ENCODE results near the gene CYTH3. TPM values are rescaled to one million over a fixed set of nuclear protein-coding genes. Genes with fewer than 3 reads are reported as not detected.

The CYTH3 gene
- total and polyA plus RNA-seq, 2 of the 13 experiments (the other 11 are each of a cell fraction or from before 2014, with no cell fraction given), result 3.1 to 3.8 TPM

DNA sequence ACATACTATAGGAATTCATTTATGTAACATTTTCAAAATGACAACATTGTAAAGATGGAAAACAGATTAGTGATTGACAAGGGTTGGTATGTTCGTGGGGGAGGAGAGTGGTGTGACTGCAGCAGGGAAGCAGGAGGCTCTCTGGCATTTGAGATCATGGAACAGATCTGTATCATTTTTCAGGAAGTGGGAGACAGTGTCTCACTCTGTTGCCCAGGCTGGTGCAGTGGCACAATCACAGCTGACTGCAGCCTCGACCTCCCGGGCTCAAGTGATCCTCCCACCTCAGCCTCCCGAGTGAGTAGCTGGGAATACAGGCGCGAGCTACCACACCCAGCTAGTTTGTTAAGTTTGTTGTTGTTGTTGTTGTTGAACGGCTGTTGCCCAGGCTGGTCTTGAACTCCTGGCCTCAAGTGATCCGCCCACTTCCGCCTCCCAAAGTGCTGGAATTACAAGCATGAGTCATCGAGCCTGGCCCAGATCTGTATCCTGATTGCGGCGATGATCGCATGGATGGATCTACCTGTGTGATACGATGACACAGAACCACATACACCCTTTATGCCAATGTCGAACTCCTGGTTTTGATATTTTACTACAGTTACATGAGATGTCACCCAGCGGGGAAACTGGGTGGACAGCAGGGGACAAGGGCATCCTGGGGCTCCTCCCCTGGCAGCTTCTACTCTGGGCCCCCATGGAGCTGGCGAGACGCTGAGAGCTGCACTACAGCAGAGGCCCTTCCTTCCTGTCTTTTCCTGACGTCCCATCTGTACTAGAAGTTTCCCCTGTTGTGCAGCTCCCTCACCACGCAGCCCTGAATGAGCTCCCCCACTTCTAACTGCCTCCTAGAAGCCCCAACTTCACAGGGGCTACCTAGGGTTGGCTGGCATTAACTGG is 12.3 kb upstream of the CYTH3 start (continued):
- TF ChIP-seq, protein P1, sequence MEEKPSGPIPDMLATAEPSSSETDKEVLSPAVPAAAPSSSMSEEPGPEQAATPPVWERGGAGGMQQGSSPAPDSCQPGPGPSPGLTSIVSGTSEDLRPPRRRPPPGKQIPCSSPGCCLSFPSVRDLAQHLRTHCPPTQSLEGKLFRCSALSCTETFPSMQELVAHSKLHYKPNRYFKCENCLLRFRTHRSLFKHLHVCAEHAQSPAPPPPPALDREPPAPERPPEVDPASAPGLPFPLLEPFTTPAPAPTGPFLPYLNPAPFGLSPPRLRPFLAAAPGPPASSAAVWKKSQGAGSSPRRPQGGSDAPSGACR (CRISPR knock-in tag; IDR thresholded peaks at IDR 0.05), result no peak
- TF ChIP-seq MEIS1 (CRISPR knock-in tag; IDR thresholded peaks at IDR 0.05; ENCODE audit: borderline replicate concordance) (no peak), SMYD3 (CRISPR knock-in tag; IDR thresholded peaks at IDR 0.05) (no peak), ZNF629 (CRISPR knock-in tag; conservative IDR thresholded peaks at IDR 0.05) (no peak), ZNF10 (CRISPR knock-in tag; IDR thresholded peaks at IDR 0.05; ENCODE audit: borderline replicate concordance, low read depth) (no peak), ZNF83 (CRISPR knock-in tag; IDR thresholded peaks at IDR 0.05; ENCODE audit: borderline replicate concordance) (no peak), FOSL2 (CRISPR knock-in tag; IDR thresholded peaks at IDR 0.05) (peak; percentile 83), ARNTL (CRISPR knock-in tag; IDR thresholded peaks at IDR 0.05) (no peak), ZFP1 (CRISPR knock-in tag; IDR thresholded peaks at IDR 0.05) (no peak), SETDB1 (CRISPR knock-in tag; IDR thresholded peaks at IDR 0.05; ENCODE audit: borderline replicate concordance) (no peak), TSC22D2 (CRISPR knock-in tag; IDR thresholded peaks at IDR 0.05; ENCODE audit: borderline replicate concordance) (no peak), DNMT1 (CRISPR knock-in tag; IDR thresholded peaks at IDR 0.05) (no peak), CBX1 (IDR thresholded peaks at IDR 0.05; ENCODE audit: low read depth) (no peak), ZNF569 (CRISPR knock-in tag; IDR thresholded peaks at IDR 0.05; ENCODE audit: borderline replicate concordance) (no peak), GABPB1 (CRISPR knock-in tag; IDR thresholded peaks at IDR 0.05) (0 out of 2 replicates have a peak, but pooled peaks have one; percentile 18), GFI1 (CRISPR knock-in tag; IDR thresholded peaks at IDR 0.05; ENCODE audit: borderline replicate concordance) (no peak)
- TF ChIP-seq, protein P2, sequence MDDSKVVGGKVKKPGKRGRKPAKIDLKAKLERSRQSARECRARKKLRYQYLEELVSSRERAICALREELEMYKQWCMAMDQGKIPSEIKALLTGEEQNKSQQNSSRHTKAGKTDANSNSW (CRISPR knock-in tag; IDR thresholded peaks at IDR 0.05; ENCODE audit: borderline replicate concordance), result no peak
- TF ChIP-seq, protein P3, sequence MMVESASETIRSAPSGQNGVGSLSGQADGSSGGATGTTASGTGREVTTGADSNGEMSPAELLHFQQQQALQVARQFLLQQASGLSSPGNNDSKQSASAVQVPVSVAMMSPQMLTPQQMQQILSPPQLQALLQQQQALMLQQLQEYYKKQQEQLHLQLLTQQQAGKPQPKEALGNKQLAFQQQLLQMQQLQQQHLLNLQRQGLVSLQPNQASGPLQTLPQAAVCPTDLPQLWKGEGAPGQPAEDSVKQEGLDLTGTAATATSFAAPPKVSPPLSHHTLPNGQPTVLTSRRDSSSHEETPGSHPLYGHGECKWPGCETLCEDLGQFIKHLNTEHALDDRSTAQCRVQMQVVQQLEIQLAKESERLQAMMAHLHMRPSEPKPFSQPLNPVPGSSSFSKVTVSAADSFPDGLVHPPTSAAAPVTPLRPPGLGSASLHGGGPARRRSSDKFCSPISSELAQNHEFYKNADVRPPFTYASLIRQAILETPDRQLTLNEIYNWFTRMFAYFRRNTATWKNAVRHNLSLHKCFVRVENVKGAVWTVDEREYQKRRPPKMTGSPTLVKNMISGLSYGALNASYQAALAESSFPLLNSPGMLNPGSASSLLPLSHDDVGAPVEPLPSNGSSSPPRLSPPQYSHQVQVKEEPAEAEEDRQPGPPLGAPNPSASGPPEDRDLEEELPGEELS (CRISPR knock-in tag; IDR thresholded peaks at IDR 0.05), result 0 out of 2 replicates have a peak, but pooled peaks have one; percentile 14
- TF ChIP-seq, protein P4, sequence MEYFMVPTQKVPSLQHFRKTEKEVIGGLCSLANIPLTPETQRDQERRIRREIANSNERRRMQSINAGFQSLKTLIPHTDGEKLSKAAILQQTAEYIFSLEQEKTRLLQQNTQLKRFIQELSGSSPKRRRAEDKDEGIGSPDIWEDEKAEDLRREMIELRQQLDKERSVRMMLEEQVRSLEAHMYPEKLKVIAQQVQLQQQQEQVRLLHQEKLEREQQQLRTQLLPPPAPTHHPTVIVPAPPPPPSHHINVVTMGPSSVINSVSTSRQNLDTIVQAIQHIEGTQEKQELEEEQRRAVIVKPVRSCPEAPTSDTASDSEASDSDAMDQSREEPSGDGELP (IDR thresholded peaks at IDR 0.05; ENCODE audit: borderline replicate concordance, low read depth), result no peak
- TF ChIP-seq, protein P5, sequence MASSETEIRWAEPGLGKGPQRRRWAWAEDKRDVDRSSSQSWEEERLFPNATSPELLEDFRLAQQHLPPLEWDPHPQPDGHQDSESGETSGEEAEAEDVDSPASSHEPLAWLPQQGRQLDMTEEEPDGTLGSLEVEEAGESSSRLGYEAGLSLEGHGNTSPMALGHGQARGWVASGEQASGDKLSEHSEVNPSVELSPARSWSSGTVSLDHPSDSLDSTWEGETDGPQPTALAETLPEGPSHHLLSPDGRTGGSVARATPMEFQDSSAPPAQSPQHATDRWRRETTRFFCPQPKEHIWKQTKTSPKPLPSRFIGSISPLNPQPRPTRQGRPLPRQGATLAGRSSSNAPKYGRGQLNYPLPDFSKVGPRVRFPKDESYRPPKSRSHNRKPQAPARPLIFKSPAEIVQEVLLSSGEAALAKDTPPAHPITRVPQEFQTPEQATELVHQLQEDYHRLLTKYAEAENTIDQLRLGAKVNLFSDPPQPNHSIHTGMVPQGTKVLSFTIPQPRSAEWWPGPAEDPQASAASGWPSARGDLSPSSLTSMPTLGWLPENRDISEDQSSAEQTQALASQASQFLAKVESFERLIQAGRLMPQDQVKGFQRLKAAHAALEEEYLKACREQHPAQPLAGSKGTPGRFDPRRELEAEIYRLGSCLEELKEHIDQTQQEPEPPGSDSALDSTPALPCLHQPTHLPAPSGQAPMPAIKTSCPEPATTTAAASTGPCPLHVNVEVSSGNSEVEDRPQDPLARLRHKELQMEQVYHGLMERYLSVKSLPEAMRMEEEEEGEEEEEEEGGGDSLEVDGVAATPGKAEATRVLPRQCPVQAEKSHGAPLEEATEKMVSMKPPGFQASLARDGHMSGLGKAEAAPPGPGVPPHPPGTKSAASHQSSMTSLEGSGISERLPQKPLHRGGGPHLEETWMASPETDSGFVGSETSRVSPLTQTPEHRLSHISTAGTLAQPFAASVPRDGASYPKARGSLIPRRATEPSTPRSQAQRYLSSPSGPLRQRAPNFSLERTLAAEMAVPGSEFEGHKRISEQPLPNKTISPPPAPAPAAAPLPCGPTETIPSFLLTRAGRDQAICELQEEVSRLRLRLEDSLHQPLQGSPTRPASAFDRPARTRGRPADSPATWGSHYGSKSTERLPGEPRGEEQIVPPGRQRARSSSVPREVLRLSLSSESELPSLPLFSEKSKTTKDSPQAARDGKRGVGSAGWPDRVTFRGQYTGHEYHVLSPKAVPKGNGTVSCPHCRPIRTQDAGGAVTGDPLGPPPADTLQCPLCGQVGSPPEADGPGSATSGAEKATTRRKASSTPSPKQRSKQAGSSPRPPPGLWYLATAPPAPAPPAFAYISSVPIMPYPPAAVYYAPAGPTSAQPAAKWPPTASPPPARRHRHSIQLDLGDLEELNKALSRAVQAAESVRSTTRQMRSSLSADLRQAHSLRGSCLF (CRISPR knock-in tag; IDR thresholded peaks at IDR 0.05; ENCODE audit: borderline replicate concordance), result no peak
